Measurements from ENCODE around the gene APP.

GRCh38 chr21:25949701-25950100 lies 220.9 kb downstream of the APP start:
- TF ChIP-seq CTCF (IDR thresholded peaks at IDR 0.05; ENCODE audit: borderline replicate concordance, extremely low read depth, low read length, poor library complexity, severe bottlenecking) (no peak), EZH2 (IDR thresholded peaks at IDR 0.05; ENCODE audit: borderline replicate concordance, low read depth, low read length, severe bottlenecking) (no peak)
